ENCODE results near the gene PEX26. TPM values are rescaled to one million over a fixed set of nuclear protein-coding genes. Genes with fewer than 3 reads are reported as not detected.
A peak's percentile ranks its signal among the peaks of the same experiment; 100 is the strongest.

Gene PEX26
- total RNA-seq, 1 donor from 2014 or later, result 5.2 TPM

GRCh38 chr22:18091478-18091877 lies 13.7 kb downstream of the PEX26 start:
- Histone ChIP-seq H3K4me3 (ENCODE audit: low read length in 3 of 3) (peak overlapping the region; percentile 65 to 71 (median 68)), H3K27ac (ENCODE audit: low read depth, low read length) (peak overlapping the region; percentile 87), H3K4me1 (ENCODE audit: control insufficient read depth in 3 of 3, insufficient read depth in 3 of 3, low read length in 3 of 3) (peaks cover 16 to 40% (median 24%) of the 10 kb centered on the region in 3 donors), H3K36me3 (ENCODE audit: control insufficient read depth in 3 of 3, insufficient read depth in 3 of 3, low read length in 3 of 3) (peaks cover 16 to 28% (median 19%) of the 10 kb centered on the region in 3 donors), H3K9ac (ENCODE audit: low read depth in 1 of 3, low read length in 3 of 3) (peak overlapping the region; percentile 79 to 89 (median 82)), H3K27me3 (ENCODE audit: control insufficient read depth in 3 of 3, insufficient read depth in 3 of 3, low read length in 3 of 3) (no peaks in the 10 kb centered on the region), H3K9me3 (ENCODE audit: control insufficient read depth in 3 of 3, low read length in 3 of 3) (no peaks in the 10 kb centered on the region)

DNA sequence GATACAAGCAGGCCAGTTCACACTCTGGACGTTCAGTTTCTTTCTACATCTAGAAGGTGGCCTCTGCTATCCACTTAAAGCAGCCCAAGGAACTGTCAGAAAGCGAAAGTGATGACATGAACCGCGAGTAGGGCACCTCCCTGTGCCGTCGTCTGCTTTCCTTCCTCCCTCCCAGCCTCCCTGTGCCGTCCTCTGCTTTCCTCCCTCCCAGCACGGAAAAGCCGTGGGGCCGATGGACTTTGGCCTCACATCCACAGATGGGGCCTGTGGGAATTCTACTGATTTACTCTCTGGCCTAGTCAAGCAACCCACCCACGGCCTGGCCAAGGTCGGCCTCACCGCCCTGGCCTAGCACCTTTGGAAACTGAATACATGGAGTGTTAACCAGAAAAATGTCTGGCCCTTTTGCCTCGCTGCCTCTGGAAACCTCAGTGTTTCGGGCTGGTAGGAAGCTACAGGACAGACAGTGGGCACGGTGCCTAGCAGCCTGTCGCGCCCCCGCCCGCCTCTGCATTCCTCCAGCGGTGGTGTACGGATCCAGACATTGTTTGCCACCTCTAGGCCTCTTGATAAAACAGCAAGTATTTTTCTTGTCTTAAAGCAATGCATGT lies 14.2 kb downstream of the PEX26 start:
- no peaks in the 10 kb centered on the region for H3K9me3 ChIP-seq (ENCODE audit: control insufficient read depth in 3 of 3, low read length in 3 of 3)
- H3K27ac ChIP-seq (ENCODE audit: low read depth, low read length), result peak overlapping the region; percentile 87
- H3K27me3 ChIP-seq (ENCODE audit: control insufficient read depth in 3 of 3, insufficient read depth in 3 of 3, low read length in 3 of 3), result no peaks in the 10 kb centered on the region
- peak overlapping the region; percentile 79 to 89 (median 82) for H3K9ac ChIP-seq (ENCODE audit: low read depth in 1 of 3, low read length in 3 of 3)
- H3K4me3 ChIP-seq (ENCODE audit: low read length in 3 of 3), result peak overlapping the region; percentile 65 to 71 (median 68)
- H3K4me1 ChIP-seq (ENCODE audit: control insufficient read depth in 3 of 3, insufficient read depth in 3 of 3, low read length in 3 of 3), result peaks cover 16 to 40% (median 24%) of the 10 kb centered on the region in 3 donors
- H3K36me3 ChIP-seq (ENCODE audit: control insufficient read depth in 3 of 3, insufficient read depth in 3 of 3, low read length in 3 of 3), result peaks cover 16 to 26% (median 19%) of the 10 kb centered on the region in 3 donors

- Histone ChIP-seq H3K27ac (ENCODE audit: low read depth, low read length) (no peak overlapping the region), H3K4me1 (ENCODE audit: control insufficient read depth in 3 of 3, insufficient read depth in 3 of 3, low read length in 3 of 3) (peaks cover 15 to 29% (median 18%) of the 10 kb centered on the region in 3 donors), H3K9ac (ENCODE audit: low read depth in 1 of 3, low read length in 3 of 3) (no peak overlapping the region), H3K4me3 (ENCODE audit: low read length in 3 of 3) (no peak overlapping the region), H3K27me3 (ENCODE audit: control insufficient read depth in 3 of 3, insufficient read depth in 3 of 3, low read length in 3 of 3) (no peaks in the 10 kb centered on the region), H3K9me3 (ENCODE audit: control insufficient read depth in 3 of 3, low read length in 3 of 3) (no peaks in the 10 kb centered on the region), H3K36me3 (ENCODE audit: control insufficient read depth in 3 of 3, insufficient read depth in 3 of 3, low read length in 3 of 3) (peaks cover 2 to 12% (median 6%) of the 10 kb centered on the region in 3 donors)
Measured at GRCh38 chr22:18093661-18094060, 15.9 kb downstream of the PEX26 start.

- Histone ChIP-seq H3K36me3 (ENCODE audit: control insufficient read depth in 3 of 3, insufficient read depth in 3 of 3, low read length in 3 of 3) (peaks cover 1 to 2% (median 2%) of the 10 kb centered on the region in 3 donors), H3K9ac (ENCODE audit: low read depth in 1 of 3, low read length in 3 of 3) (no peak overlapping the region), H3K9me3 (ENCODE audit: control insufficient read depth in 3 of 3, low read length in 3 of 3) (no peaks in the 10 kb centered on the region), H3K4me1 (ENCODE audit: control insufficient read depth in 3 of 3, insufficient read depth in 3 of 3, low read length in 3 of 3) (peaks cover 7 to 19% (median 12%) of the 10 kb centered on the region in 3 donors), H3K4me3 (ENCODE audit: low read length in 3 of 3) (no peak overlapping the region), H3K27me3 (ENCODE audit: control insufficient read depth in 3 of 3, insufficient read depth in 3 of 3, low read length in 3 of 3) (no peaks in the 10 kb centered on the region), H3K27ac (ENCODE audit: low read depth, low read length) (no peak overlapping the region)
Measured at GRCh38 chr22:18095101-18095805, 17.5 kb downstream of the PEX26 start.

DNA sequence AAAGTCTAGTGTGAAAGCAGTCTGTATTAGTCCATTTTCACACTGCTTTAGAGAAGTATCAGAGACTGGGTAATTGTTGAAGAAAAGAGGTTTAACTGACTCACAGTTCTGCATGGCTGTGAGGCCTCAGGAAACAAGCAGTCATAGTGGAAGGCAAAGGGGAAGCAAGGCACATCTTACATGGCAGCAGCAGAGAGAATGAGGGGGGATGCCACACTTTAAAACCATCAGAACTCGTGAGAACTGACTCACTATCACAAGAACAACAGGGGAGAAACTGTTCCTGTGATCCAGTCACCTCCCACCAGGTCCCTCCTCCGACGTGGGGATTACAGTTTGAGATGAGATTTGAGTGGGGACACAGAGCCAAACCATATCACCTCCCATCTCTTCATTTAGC lies 19.0 kb downstream of the PEX26 start:
- no peaks in the 10 kb centered on the region for H3K9me3 ChIP-seq (ENCODE audit: control insufficient read depth in 3 of 3, low read length in 3 of 3)
- peaks cover 0 to 5% (median 0%) of the 10 kb centered on the region in 3 donors for H3K36me3 ChIP-seq (ENCODE audit: control insufficient read depth in 3 of 3, insufficient read depth in 3 of 3, low read length in 3 of 3)
- no peak overlapping the region for H3K9ac ChIP-seq (ENCODE audit: low read depth in 1 of 3, low read length in 3 of 3)
- peaks cover 4 to 15% (median 14%) of the 10 kb centered on the region in 3 donors for H3K4me1 ChIP-seq (ENCODE audit: control insufficient read depth in 3 of 3, insufficient read depth in 3 of 3, low read length in 3 of 3)
- no peak overlapping the region for H3K4me3 ChIP-seq (ENCODE audit: low read length in 3 of 3)
- H3K27me3 ChIP-seq (ENCODE audit: control insufficient read depth in 3 of 3, insufficient read depth in 3 of 3, low read length in 3 of 3), result no peaks in the 10 kb centered on the region
- H3K27ac ChIP-seq (ENCODE audit: low read depth, low read length), result no peak overlapping the region

DNA sequence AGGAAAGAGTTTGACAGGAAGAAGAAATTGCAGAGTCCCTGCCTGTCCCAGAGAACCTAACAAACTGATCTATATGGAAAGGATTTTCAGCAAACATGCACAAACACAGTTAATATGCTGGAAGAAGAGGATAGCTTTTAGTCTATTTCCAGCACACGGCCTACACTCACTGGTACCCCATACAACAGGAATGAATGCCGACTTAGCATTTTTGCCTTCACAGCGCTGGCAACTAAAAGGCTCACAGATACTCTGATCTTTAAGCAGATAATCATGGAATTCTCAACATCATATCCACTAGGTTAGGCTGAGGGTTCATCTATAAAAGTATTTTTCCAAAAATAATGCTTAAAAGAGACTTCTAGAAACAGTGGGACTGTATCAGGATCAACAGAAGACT lies 23.0 kb downstream of the PEX26 start:
- H3K27ac ChIP-seq (ENCODE audit: low read depth, low read length), result no peak overlapping the region
- peaks cover 0 to 12% (median 10%) of the 10 kb centered on the region in 3 donors for H3K4me1 ChIP-seq (ENCODE audit: control insufficient read depth in 3 of 3, insufficient read depth in 3 of 3, low read length in 3 of 3)
- H3K36me3 ChIP-seq (ENCODE audit: control insufficient read depth in 3 of 3, insufficient read depth in 3 of 3, low read length in 3 of 3), result peaks cover 0 to 5% (median 0%) of the 10 kb centered on the region in 3 donors
- H3K9me3 ChIP-seq (ENCODE audit: control insufficient read depth in 3 of 3, low read length in 3 of 3), result no peaks in the 10 kb centered on the region
- H3K4me3 ChIP-seq (ENCODE audit: low read length in 3 of 3), result no peak overlapping the region
- H3K27me3 ChIP-seq (ENCODE audit: control insufficient read depth in 3 of 3, insufficient read depth in 3 of 3, low read length in 3 of 3), result no peaks in the 10 kb centered on the region
- H3K9ac ChIP-seq (ENCODE audit: low read depth in 1 of 3, low read length in 3 of 3), result no peak overlapping the region

GRCh38 chr22:18101536-18101935 lies 23.7 kb downstream of the PEX26 start:
- H3K36me3 ChIP-seq (ENCODE audit: control insufficient read depth in 3 of 3, insufficient read depth in 3 of 3, low read length in 3 of 3), result peaks cover 0 to 5% (median 0%) of the 10 kb centered on the region in 3 donors
- H3K27me3 ChIP-seq (ENCODE audit: control insufficient read depth in 3 of 3, insufficient read depth in 3 of 3, low read length in 3 of 3), result no peaks in the 10 kb centered on the region
- H3K9ac ChIP-seq (ENCODE audit: low read depth in 1 of 3, low read length in 3 of 3), result no peak overlapping the region
- H3K9me3 ChIP-seq (ENCODE audit: control insufficient read depth in 3 of 3, low read length in 3 of 3), result no peaks in the 10 kb centered on the region
- H3K4me1 ChIP-seq (ENCODE audit: control insufficient read depth in 3 of 3, insufficient read depth in 3 of 3, low read length in 3 of 3), result peaks cover 0 to 12% (median 10%) of the 10 kb centered on the region in 3 donors
- no peak overlapping the region for H3K27ac ChIP-seq (ENCODE audit: low read depth, low read length)
- no peak overlapping the region for H3K4me3 ChIP-seq (ENCODE audit: low read length in 3 of 3)

DNA sequence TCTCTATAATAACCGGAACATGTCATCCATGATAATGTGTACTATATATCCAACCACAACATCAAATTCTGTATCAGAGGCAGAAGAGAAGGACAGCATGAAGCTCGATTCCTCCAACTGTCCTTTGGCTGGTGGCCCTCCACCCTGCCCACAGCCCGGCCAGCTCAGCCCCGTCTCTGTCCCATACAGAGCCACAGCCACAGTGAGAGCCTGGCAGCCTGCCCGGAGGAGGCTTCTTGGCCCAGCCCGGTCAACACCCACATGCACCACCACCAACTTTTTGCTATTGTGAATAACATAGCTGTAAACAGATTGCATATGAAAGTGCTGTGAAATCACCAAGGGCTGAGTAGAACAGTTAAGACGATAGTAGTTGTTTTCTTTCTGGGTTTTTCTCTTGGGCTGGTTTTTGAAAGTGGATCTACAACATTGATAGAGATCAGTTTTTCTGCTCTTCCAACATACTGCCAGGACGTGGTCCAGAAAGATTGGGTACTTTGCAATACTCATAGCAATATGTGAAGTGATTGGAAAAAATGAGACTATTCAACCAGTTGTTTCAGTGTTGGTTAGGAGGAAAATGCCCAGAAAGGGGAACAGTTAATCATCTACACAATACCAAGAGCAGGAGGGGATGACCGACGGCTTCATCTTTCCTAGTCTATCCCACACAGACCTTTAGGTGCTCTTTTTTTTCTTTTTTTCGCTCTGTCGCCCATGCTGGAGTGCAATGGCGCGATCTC lies 25.9 kb downstream of the PEX26 start:
- no peaks in the 10 kb centered on the region for H3K9me3 ChIP-seq (ENCODE audit: control insufficient read depth in 3 of 3, low read length in 3 of 3)

GRCh38 chr22:18104566-18104965 lies 26.8 kb downstream of the PEX26 start:
- Histone ChIP-seq H3K4me3 (ENCODE audit: low read length in 3 of 3) (no peak overlapping the region), H3K36me3 (ENCODE audit: control insufficient read depth in 3 of 3, insufficient read depth in 3 of 3, low read length in 3 of 3) (peaks cover 0 to 5% (median 0%) of the 10 kb centered on the region in 3 donors), H3K4me1 (ENCODE audit: control insufficient read depth in 3 of 3, insufficient read depth in 3 of 3, low read length in 3 of 3) (peaks cover under 1 to 13% (median 10%) of the 10 kb centered on the region in 3 donors), H3K9me3 (ENCODE audit: control insufficient read depth in 3 of 3, low read length in 3 of 3) (no peaks in the 10 kb centered on the region), H3K9ac (ENCODE audit: low read depth in 1 of 3, low read length in 3 of 3) (no peak overlapping the region), H3K27me3 (ENCODE audit: control insufficient read depth in 3 of 3, insufficient read depth in 3 of 3, low read length in 3 of 3) (no peaks in the 10 kb centered on the region), H3K27ac (ENCODE audit: low read depth, low read length) (no peak overlapping the region)

More for the DNA sequence above, 25.9 kb downstream of the PEX26 start:
- H3K36me3 ChIP-seq (ENCODE audit: control insufficient read depth in 3 of 3, insufficient read depth in 3 of 3, low read length in 3 of 3), result peaks cover 0 to 5% (median 0%) of the 10 kb centered on the region in 3 donors
- H3K4me1 ChIP-seq (ENCODE audit: control insufficient read depth in 3 of 3, insufficient read depth in 3 of 3, low read length in 3 of 3), result peaks cover 0 to 12% (median 10%) of the 10 kb centered on the region in 3 donors
- H3K27ac ChIP-seq (ENCODE audit: low read depth, low read length), result no peak overlapping the region
- no peaks in the 10 kb centered on the region for H3K27me3 ChIP-seq (ENCODE audit: control insufficient read depth in 3 of 3, insufficient read depth in 3 of 3, low read length in 3 of 3)
- no peak overlapping the region for H3K4me3 ChIP-seq (ENCODE audit: low read length in 3 of 3)
- no peak overlapping the region for H3K9ac ChIP-seq (ENCODE audit: low read depth in 1 of 3, low read length in 3 of 3)
